Suprapubic skin (tissue), 3 donors: Measurements from ENCODE around the gene CPT1A.
A peak's percentile ranks its signal among the peaks of the same experiment; 100 is the strongest.

ENCODE experiments used
- CTCF ChIP-seq, 2 donors: fragments of 200-600 bp in 1 of 2; fragments of 450-650 bp in 1 of 2; sonication (generic) in 1 of 2; IDR thresholded peaks; one replicate each; pipeline ENCODE4 v1.5.1; 2016 to 2019; ENCODE audit warnings: antibody characterized with exemption in 2 of 2, mild to moderate bottlenecking in 1 of 2, moderate library complexity in 1 of 2
- EP300 ChIP-seq: sonication (generic); formaldehyde crosslinking; IDR thresholded peaks from one replicate; pipeline ENCODE4 v1.6.1; 2017; ENCODE audit warnings: antibody characterized with exemption

GRCh38 chr11:68839054-68839865 is 2.5 kb downstream of the CPT1A start:
- TF ChIP-seq CTCF (IDR thresholded peaks at IDR 0.05) = no peak
- TF ChIP-seq EP300 = peak; percentile 36
